C4-2B (cell line): ENCODE results near the gene NDUFAF3.

ENCODE experiments used
- ZFX ChIP-seq: fragments of 450-650 bp; IDR thresholded peaks from 2 replicates; pipeline ENCODE4 v1.6.1; 2017
- TF ChIP-seq, protein P1 (sequence below): fragments of 450-650 bp; conservative IDR thresholded peaks from 2 replicates; pipeline ENCODE4 v1.5.1; 2017; ENCODE audit warnings: mild to moderate bottlenecking

- TF ChIP-seq, protein P1, sequence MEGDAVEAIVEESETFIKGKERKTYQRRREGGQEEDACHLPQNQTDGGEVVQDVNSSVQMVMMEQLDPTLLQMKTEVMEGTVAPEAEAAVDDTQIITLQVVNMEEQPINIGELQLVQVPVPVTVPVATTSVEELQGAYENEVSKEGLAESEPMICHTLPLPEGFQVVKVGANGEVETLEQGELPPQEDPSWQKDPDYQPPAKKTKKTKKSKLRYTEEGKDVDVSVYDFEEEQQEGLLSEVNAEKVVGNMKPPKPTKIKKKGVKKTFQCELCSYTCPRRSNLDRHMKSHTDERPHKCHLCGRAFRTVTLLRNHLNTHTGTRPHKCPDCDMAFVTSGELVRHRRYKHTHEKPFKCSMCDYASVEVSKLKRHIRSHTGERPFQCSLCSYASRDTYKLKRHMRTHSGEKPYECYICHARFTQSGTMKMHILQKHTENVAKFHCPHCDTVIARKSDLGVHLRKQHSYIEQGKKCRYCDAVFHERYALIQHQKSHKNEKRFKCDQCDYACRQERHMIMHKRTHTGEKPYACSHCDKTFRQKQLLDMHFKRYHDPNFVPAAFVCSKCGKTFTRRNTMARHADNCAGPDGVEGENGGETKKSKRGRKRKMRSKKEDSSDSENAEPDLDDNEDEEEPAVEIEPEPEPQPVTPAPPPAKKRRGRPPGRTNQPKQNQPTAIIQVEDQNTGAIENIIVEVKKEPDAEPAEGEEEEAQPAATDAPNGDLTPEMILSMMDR: no peak
- no peak for TF ChIP-seq ZFX
Observed at GRCh38 chr3:48993834-48994233, 28.1 kb upstream of the NDUFAF3 start.
